Activated naive CD4-positive, alpha-beta T cell treated with anti-CD3 and anti-CD28 coated beads for 36 hours (primary cell): ENCODE results near the gene HNRNPU. TPM values are rescaled to one million over a fixed set of nuclear protein-coding genes. Genes with fewer than 3 reads are reported as not detected.
A peak's percentile ranks its signal among the peaks of the same experiment; 100 is the strongest.

ENCODE experiments used
- CTCF ChIA-PET: fragments of 350-600 bp; sonication (Branson Sonifier 250); formaldehyde crosslinking; loops from one replicate; lab custom pipeline; 2021; ENCODE audit warnings: antibody characterized with exemption; lab: Charles Lee
- DNase-seq: peaks from one replicate; pipeline ENCODE4 v3.0.0-alpha.2; 2020
- H3K27ac Mint-ChIP-seq: one replicate; pipeline ENCODE4 v1.8.0; 2021; ENCODE audit warnings: mild to moderate bottlenecking, mixed read lengths
- H3K27me3 Mint-ChIP-seq: one replicate; pipeline ENCODE4 v1.8.0; 2021; ENCODE audit warnings: low read depth, mixed read lengths
- H3K36me3 Mint-ChIP-seq: one replicate; pipeline ENCODE4 v1.8.0; 2021; ENCODE audit warnings: low read depth, mixed read lengths
- H3K4me1 Mint-ChIP-seq: one replicate; pipeline ENCODE4 v1.8.0; 2021; ENCODE audit warnings: low read depth, mixed read lengths
- H3K4me3 Mint-ChIP-seq: one replicate; pipeline ENCODE4 v1.8.0; 2021; ENCODE audit warnings: mild to moderate bottlenecking, moderate library complexity, mixed read lengths
- H3K9me3 Mint-ChIP-seq: one replicate; pipeline ENCODE4 v1.8.0; 2021; ENCODE audit warnings: mixed read lengths
- intact Hi-C: fragments of 100-400 bp; cut with micrococcal nuclease; formaldehyde crosslinking; loops from one replicate; pipeline ENCODE4 v1.15.1; 2023
- total RNA-seq, 2 experiments: library from RNA; stranded (reverse); gene quantifications; one replicate each; pipeline ENCODE4 v1.2.3, GENCODE V29; 2021

The HNRNPU gene
- total RNA-seq, 2 experiments from 2014 or later = 331 to 338 TPM

DNA sequence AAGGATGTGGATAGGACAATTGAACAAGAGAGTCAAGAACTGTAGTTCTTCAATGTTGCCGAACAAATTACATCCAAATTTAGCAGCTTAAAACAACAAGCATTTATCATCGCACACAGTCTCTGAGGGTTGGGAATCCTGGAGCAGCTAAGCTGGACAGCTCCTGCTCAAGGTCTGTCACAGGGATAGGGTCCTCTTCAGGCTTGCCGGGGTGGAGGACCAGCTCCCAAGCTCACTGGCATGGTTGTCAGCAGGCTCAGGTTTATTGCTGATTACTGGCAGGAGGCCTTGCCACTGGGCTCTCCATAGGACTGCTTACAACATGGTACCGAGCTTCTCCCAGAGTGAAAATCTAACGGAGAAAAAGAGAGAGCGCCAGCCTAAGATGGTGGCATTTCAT is 51.0 kb downstream of the HNRNPU start:
- Mint-ChIP-seq H3K9me3 (no peaks in the 10 kb centered on the region), H3K4me3 (no peak overlapping the region), H3K27me3 (no peaks in the 10 kb centered on the region), H3K36me3 (no peaks in the 10 kb centered on the region), H3K4me1 (peaks cover 7% of the 10 kb centered on the region), H3K27ac (no peak overlapping the region)
- CTCF ChIA-PET = interaction anchor here (0.7 to 1.6 kb wide), 3 partner anchors 17 to 229 kb away, joined by 3 to 6 read pairs (median 4); no protein-coding TSS in a partner anchor
- no peak for DNase-seq
- intact Hi-C loops = no loop called here

DNA sequence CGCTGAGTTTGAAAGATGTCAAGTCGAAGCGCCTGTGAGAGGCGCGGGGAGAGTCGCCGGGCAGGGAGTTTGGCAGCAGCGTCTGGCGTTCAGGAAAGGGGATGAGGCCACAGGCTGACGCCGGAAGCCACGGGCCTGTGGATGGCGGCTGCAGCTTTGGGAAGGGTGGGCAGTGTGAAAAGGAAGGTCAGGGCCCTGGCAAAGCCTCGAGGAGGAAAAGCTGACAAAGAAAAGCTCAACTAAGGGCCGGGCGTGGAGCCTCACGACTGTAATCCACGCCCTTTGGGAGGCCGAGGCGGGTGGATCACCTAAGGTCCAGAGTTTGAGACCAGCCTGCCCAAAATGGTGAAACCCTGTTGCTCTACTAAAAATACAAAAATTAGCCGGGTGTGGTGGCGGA is 54.1 kb downstream of the HNRNPU start:
- H3K4me1 Mint-ChIP-seq = peaks cover 7% of the 10 kb centered on the region
- no peaks in the 10 kb centered on the region for H3K9me3 Mint-ChIP-seq
- CTCF ChIA-PET = interaction anchor here (0.8 to 1.9 kb wide), 3 partner anchors 9 to 233 kb away, joined by 3 to 9 read pairs (median 5); no protein-coding TSS in a partner anchor
- no peaks in the 10 kb centered on the region for H3K36me3 Mint-ChIP-seq
- no peaks in the 10 kb centered on the region for H3K27me3 Mint-ChIP-seq
- H3K27ac Mint-ChIP-seq = no peak overlapping the region
- intact Hi-C loops = no loop called here
- no peak overlapping the region for H3K4me3 Mint-ChIP-seq
- DNase-seq = no peak

DNA sequence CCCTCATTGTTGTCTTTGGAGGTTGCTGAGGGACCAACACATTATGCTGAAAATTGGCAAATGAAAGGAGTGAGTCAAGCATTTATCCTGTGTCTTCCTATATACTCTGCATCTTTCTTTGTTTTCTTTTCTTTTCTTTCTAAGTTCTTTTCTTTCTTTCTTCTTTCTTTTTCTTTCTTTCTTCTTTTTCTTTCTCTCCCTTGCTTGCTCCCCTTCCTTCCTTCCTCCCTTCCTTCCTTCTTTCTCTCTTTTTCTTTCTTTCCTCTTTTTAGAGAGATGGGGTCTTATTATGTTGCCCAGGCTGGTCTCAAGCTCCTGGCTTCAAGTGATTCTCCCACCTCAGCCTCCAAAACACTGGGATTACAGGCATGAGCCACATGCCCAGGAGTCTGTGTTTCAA is 57.2 kb downstream of the HNRNPU start:
- no peaks in the 10 kb centered on the region for H3K4me1 Mint-ChIP-seq
- no peak overlapping the region for H3K4me3 Mint-ChIP-seq
- DNase-seq = no peak
- H3K36me3 Mint-ChIP-seq = no peaks in the 10 kb centered on the region
- H3K27ac Mint-ChIP-seq = no peak overlapping the region
- intact Hi-C loops = no loop called here
- CTCF ChIA-PET = interaction anchor here (0.7 kb wide), 1 partner anchor 96 kb away, joined by 3 read pairs; no protein-coding TSS in a partner anchor
- no peaks in the 10 kb centered on the region for H3K9me3 Mint-ChIP-seq
- H3K27me3 Mint-ChIP-seq = no peaks in the 10 kb centered on the region

DNA sequence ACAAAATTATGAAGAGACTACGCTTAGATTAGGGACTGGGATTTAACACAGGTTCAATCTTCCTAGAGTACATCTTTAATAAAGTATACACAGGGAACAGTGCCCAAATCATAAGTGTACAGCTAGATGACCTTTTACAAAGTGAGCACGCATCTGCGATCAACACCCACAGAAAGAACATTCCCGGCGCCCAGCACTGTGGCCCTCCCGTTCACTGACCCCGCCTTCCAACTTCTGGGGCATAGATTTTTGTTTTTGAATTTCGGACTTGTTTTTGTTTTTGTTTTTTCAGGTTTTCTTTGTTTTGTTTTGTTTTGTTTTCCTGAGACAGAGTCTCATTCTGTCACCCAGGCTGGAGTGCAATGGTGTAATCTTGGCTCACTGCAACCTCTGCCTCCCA is 59.5 kb downstream of the HNRNPU start:
- CTCF ChIA-PET = interaction anchor here (1.0 kb wide), 1 partner anchor 237 kb away, joined by 3 read pairs; no protein-coding TSS in a partner anchor
- Mint-ChIP-seq H3K4me3 (no peak overlapping the region), H3K27me3 (no peaks in the 10 kb centered on the region), H3K9me3 (no peaks in the 10 kb centered on the region), H3K4me1 (peaks cover 2% of the 10 kb centered on the region), H3K36me3 (no peaks in the 10 kb centered on the region), H3K27ac (no peak overlapping the region)
- DNase-seq = no peak
- intact Hi-C loops = no loop called here

DNA sequence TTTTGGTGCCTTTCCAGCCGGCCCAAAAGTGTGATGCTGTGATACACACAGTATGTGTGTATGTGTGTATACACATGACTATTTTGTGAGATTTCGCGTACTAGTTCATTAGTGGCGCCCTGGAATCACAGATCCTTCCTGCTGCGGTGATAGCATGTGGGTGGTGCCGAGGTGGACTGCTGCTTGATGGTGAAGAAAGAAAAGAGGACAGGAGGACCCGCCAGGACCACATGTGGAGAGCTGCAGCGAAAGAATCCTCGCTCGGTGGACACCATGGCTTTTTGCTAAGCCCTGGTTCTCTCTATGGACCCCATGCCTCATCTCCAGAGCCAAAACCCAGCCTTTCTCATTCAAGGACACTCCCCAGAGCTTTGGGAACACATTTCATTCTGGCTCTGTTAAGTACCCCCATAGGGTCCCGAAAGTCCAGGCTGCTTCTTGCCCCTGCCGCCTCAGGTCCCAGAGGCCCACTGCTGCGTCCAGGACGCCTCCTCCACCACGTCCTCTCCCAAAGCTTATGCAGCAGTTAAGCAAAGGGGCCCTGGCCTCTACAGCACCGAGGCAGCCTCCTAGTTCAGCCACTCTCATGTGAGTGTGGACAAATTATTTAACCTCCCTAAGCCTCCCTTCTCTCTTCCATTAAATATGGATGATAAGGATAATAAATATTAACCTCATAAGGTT is 61.6 kb downstream of the HNRNPU start:
- Mint-ChIP-seq H3K4me1 (peaks cover 2% of the 10 kb centered on the region), H3K9me3 (no peaks in the 10 kb centered on the region), H3K27ac (no peak overlapping the region), H3K36me3 (no peaks in the 10 kb centered on the region), H3K27me3 (no peaks in the 10 kb centered on the region), H3K4me3 (no peak overlapping the region)
- DNase-seq = no peak
- intact Hi-C loops = no loop called here
- CTCF ChIA-PET = interaction anchor here (0.6 to 3.4 kb wide), 9 partner anchors 31 to 307 kb away, joined by 3 to 47 read pairs (median 5); partner anchors contain the start of gene COX20

DNA sequence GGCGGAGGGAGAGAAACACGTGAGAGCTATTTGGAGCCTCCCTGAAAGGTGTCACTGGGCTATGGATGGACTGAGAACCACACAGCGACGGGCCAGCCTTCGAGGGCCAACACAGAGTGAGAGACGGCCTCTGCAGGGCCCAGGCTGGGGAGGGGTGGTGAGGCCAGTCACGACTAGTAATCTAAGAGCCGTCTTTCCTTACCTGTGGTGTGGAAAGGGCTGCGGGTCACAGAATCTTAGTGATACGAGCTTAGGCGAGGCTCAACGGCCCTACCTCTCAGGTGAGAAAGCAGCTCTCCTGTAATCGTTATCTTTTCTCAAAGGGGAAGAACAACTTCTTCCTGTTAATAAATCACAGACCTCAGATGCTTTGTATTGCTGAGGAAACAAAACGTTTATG is 62.3 kb downstream of the HNRNPU start:
- H3K27ac Mint-ChIP-seq = no peak overlapping the region
- no peaks in the 10 kb centered on the region for H3K27me3 Mint-ChIP-seq
- H3K36me3 Mint-ChIP-seq = no peaks in the 10 kb centered on the region
- CTCF ChIA-PET = interaction anchor here (0.6 to 3.4 kb wide), 28 partner anchors 8 to 464 kb away, joined by 3 to 47 read pairs (median 4); partner anchors contain the start of genes COX20 and HNRNPU
- DNase-seq = no peak
- H3K4me3 Mint-ChIP-seq = no peak overlapping the region
- no peaks in the 10 kb centered on the region for H3K9me3 Mint-ChIP-seq
- intact Hi-C loops = no loop called here
- H3K4me1 Mint-ChIP-seq = peaks cover 2% of the 10 kb centered on the region

DNA sequence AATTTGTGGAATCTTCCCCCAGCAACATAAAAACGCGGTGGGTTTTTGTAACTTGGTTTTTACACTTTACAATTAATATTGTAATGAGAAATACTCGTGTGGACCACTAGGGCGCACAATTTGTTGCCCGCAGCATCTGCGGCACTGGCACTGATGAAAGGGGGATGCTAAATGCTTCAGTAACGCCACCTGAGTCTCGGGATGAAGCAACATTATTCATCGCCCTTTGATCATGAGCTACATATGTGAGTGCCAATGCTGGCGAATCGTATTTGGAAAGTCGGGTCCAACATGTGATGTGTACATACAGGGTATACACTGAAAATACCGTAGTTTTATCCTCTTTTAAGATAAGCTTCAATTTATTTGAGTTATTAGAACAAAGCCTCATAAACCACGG is 63.1 kb downstream of the HNRNPU start:
- peak; percentile 74 for DNase-seq
- no peaks in the 10 kb centered on the region for H3K9me3 Mint-ChIP-seq
- no peak overlapping the region for H3K27ac Mint-ChIP-seq
- H3K4me3 Mint-ChIP-seq = no peak overlapping the region
- H3K27me3 Mint-ChIP-seq = no peaks in the 10 kb centered on the region
- CTCF ChIA-PET = interaction anchor here (0.6 to 3.4 kb wide), 42 partner anchors 9 to 583 kb away, joined by 3 to 47 read pairs (median 4); partner anchors contain the start of genes COX20 and HNRNPU
- intact Hi-C loops = loop anchor here (1.0 to 2.0 kb wide), 5 partner anchors 33 to 241 kb away; partner anchors contain the start of genes DESI2 and HNRNPU
- peaks cover 2% of the 10 kb centered on the region for H3K4me1 Mint-ChIP-seq
- H3K36me3 Mint-ChIP-seq = no peaks in the 10 kb centered on the region

DNA sequence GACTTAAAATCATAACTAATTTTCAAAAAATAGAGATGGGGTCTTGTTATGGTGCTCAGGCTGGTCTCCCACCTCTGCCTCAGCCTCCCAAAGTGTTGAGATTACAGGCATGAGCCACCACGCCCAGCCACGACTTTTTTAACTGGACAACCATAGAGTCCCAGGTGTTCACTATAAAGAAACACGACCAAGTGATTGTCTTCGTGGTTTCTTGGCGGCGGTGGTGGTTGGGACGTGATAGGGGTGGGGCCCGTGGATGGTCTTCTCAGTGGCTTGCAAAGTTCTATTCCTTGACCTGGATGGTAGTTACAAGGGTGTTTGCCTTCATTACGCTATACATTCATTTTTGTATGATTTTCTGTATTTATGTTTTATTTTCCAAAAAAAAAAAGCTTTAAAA is 63.5 kb downstream of the HNRNPU start:
- CTCF ChIA-PET = interaction anchor here (0.6 to 3.4 kb wide), 28 partner anchors 9 to 583 kb away, joined by 3 to 47 read pairs (median 4); no protein-coding TSS in a partner anchor
- Mint-ChIP-seq H3K27ac (no peak overlapping the region), H3K4me1 (peaks cover 2% of the 10 kb centered on the region), H3K9me3 (no peaks in the 10 kb centered on the region), H3K4me3 (no peak overlapping the region), H3K27me3 (no peaks in the 10 kb centered on the region), H3K36me3 (no peaks in the 10 kb centered on the region)
- intact Hi-C loops = loop anchor here (1.0 to 2.0 kb wide), 5 partner anchors 33 to 241 kb away; partner anchors contain the start of genes DESI2 and HNRNPU
- no peak for DNase-seq

Other genes starting within 250 kb of the HNRNPU start
- gene DESI2, start 211.4 kb downstream of the HNRNPU start, total RNA-seq = 10 to 100 TPM; 31.7 to 32.5 TPM
- gene COX20, start 28.9 kb downstream of the HNRNPU start, total RNA-seq = 10 to 100 TPM; 21.4 to 24.2 TPM